Smooth muscle cell (in vitro differentiated cells): ENCODE results near the gene JAKMIP3. TPM values are rescaled to one million over a fixed set of nuclear protein-coding genes. Genes with fewer than 3 reads are reported as not detected.

Experiments used
- DNase-seq: peaks from one replicate; lab custom pipeline; 2025; ENCODE audit not compliant: unreplicated experiment; lab: John Stamatoyannopoulos, UW
- H2AFZ ChIP-seq: fragments of 200-600 bp; sonication (generic); 2 replicates; pipeline ENCODE4 v1.6.0; 2016; ENCODE audit warnings: antibody characterized with exemption, low read depth, mild to moderate bottlenecking
- H3F3A ChIP-seq: fragments of 200-600 bp; sonication (generic); 2 replicates; pipeline ENCODE4 v1.6.0; 2017; ENCODE audit warnings: antibody characterized with exemption, low read depth
- H3K27ac ChIP-seq: fragments of 200-600 bp; sonication (generic); 2 replicates; pipeline ENCODE4 v1.5.1; 2016; ENCODE audit warnings: low read depth, mild to moderate bottlenecking
- H3K27me3 ChIP-seq: fragments of 200-600 bp; sonication (generic); 2 replicates; pipeline ENCODE4 v1.6.1; 2016; ENCODE audit warnings: low read depth, mild to moderate bottlenecking
- H3K36me3 ChIP-seq: fragments of 200-600 bp; sonication (generic); 2 replicates; pipeline ENCODE4 v1.5.1; 2016; ENCODE audit warnings: low read depth
- H3K4me1 ChIP-seq: fragments of 200-600 bp; sonication (generic); 2 replicates; pipeline ENCODE4 v1.5.1; 2016; ENCODE audit warnings: low read depth
- H3K4me2 ChIP-seq: fragments of 200-600 bp; sonication (generic); 2 replicates; pipeline ENCODE4 v1.6.0; 2016; ENCODE audit warnings: mild to moderate bottlenecking
- H3K4me3 ChIP-seq: fragments of 200-600 bp; sonication (generic); 2 replicates; pipeline ENCODE4 v1.5.1; 2016; ENCODE audit warnings: mild to moderate bottlenecking
- H3K79me2 ChIP-seq: fragments of 200-600 bp; sonication (generic); 2 replicates; pipeline ENCODE4 v1.6.0; 2016; ENCODE audit warnings: low read depth, mild to moderate bottlenecking
- H3K9ac ChIP-seq: fragments of 200-600 bp; sonication (generic); 2 replicates; pipeline ENCODE4 v1.6.0; 2016; ENCODE audit warnings: low read depth
- H3K9me3 ChIP-seq: fragments of 200-600 bp; sonication (generic); replicated peaks from 2 replicates; pipeline ENCODE4 v1.5.1; 2016; ENCODE audit warnings: low read depth
- H4K20me1 ChIP-seq: fragments of 200-600 bp; sonication (generic); 2 replicates; pipeline ENCODE4 v1.6.0; 2016; ENCODE audit warnings: low read depth
- WGBS: methylation state at CpG from one replicate; pipeline ENCODE4 v1.1.7; 2016; ENCODE audit warnings: low lambda C conversion rate; 5-methylcytosine and 5-hydroxymethylcytosine counted together
- polyA plus RNA-seq: library from polyadenylated mRNA; unstranded; fragments of >200 nt; fragmentation: Nextera tagmentation; extraction: Ambion mirVana; gene quantifications from 2 replicates; pipeline ENCODE4 v1.2.1, GENCODE V29; 2016
- total RNA-seq: library from RNA; depleted of rRNA; stranded (reverse); fragments of >200 nt; gene quantifications from 2 replicates; pipeline ENCODE4 v1.2.3, GENCODE V29; 2014
- TF ChIP-seq, protein P1 (sequence below): fragments of 200-600 bp; sonication (generic); IDR thresholded peaks from 2 replicates; pipeline ENCODE4 v1.5.1; 2017; ENCODE audit warnings: borderline replicate concordance, mild to moderate bottlenecking, antibody characterized with exemption; ENCODE audit not compliant: insufficient read depth, poor library complexity, severe bottlenecking

JAKMIP3 gene
- total and polyA plus RNA-seq, 2 experiments from 2014 or later: 0.09 TPM; not detected in 1

DNA sequence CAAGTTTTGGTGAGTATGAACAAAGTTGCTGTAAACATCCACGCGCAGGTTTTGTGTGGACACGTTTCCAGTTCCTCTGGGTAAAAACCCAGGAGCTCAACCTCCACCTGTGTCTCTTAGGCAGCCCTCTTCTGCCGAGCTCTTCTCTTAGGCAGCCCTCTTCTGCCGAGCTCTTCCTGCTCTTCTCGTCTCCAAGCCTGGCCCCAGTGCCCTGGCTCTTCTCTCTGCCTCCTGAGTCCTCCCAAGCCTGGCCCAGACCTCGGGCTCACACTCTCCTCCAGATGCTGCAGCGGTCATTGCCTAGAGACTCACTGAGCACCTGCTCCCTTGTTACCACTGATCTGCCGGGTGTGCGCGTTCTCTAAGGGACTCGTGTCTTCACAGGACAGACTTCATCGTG lies 45.3 kb upstream of the JAKMIP3 start:
- TF ChIP-seq, protein P1, sequence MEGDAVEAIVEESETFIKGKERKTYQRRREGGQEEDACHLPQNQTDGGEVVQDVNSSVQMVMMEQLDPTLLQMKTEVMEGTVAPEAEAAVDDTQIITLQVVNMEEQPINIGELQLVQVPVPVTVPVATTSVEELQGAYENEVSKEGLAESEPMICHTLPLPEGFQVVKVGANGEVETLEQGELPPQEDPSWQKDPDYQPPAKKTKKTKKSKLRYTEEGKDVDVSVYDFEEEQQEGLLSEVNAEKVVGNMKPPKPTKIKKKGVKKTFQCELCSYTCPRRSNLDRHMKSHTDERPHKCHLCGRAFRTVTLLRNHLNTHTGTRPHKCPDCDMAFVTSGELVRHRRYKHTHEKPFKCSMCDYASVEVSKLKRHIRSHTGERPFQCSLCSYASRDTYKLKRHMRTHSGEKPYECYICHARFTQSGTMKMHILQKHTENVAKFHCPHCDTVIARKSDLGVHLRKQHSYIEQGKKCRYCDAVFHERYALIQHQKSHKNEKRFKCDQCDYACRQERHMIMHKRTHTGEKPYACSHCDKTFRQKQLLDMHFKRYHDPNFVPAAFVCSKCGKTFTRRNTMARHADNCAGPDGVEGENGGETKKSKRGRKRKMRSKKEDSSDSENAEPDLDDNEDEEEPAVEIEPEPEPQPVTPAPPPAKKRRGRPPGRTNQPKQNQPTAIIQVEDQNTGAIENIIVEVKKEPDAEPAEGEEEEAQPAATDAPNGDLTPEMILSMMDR: no peak
- Histone ChIP-seq H2AFZ (no peak overlapping the region), H3K4me2 (no peak overlapping the region), H3K9me3 (no peaks in the 10 kb centered on the region), H3K4me1 (no peaks in the 10 kb centered on the region), H3K36me3 (no peaks in the 10 kb centered on the region), H3K9ac (no peak overlapping the region), H3K27ac (no peak overlapping the region), H3K27me3 (peaks cover 22% of the 10 kb centered on the region), H3K79me2 (no peaks in the 10 kb centered on the region), H4K20me1 (no peaks in the 10 kb centered on the region), H3F3A (no peaks in the 10 kb centered on the region), H3K4me3 (no peak overlapping the region)
- 91% methylated on average over 13 of the region's 13 CpGs for WGBS
- DNase-seq: no peak

DNA sequence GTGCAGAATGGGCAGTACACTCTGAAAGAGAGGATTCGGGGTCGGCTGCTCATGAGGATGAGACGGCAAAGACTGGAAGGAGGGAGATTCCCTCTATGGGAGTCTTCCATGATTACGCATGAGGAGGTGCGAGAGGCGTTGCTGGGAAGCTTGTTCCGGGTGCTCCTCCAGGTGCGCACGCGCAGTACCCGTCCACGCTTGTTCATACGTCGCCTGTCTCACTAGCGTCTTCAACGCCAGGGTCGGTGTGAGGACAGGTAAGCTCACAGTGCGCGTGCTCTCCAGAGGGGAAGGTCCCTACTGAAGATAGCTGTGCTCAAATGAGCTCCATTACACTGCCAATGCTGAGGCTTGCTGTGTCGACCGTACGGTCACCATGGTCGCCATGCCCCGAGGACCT lies 44.7 kb upstream of the JAKMIP3 start:
- no peaks in the 10 kb centered on the region for H4K20me1 ChIP-seq
- no peak overlapping the region for H2AFZ ChIP-seq
- H3K9ac ChIP-seq: no peak overlapping the region
- no peaks in the 10 kb centered on the region for H3K36me3 ChIP-seq
- H3K4me2 ChIP-seq: no peak overlapping the region
- TF ChIP-seq, protein P1: no peak
- DNase-seq: no peak
- H3K27me3 ChIP-seq: peaks cover 22% of the 10 kb centered on the region
- no peak overlapping the region for H3K27ac ChIP-seq
- H3K79me2 ChIP-seq: no peaks in the 10 kb centered on the region
- H3F3A ChIP-seq: no peaks in the 10 kb centered on the region
- no peaks in the 10 kb centered on the region for H3K4me1 ChIP-seq
- no peaks in the 10 kb centered on the region for H3K9me3 ChIP-seq
- 93% methylated on average over 24 of the region's 24 CpGs for WGBS
- H3K4me3 ChIP-seq: no peak overlapping the region

DNA sequence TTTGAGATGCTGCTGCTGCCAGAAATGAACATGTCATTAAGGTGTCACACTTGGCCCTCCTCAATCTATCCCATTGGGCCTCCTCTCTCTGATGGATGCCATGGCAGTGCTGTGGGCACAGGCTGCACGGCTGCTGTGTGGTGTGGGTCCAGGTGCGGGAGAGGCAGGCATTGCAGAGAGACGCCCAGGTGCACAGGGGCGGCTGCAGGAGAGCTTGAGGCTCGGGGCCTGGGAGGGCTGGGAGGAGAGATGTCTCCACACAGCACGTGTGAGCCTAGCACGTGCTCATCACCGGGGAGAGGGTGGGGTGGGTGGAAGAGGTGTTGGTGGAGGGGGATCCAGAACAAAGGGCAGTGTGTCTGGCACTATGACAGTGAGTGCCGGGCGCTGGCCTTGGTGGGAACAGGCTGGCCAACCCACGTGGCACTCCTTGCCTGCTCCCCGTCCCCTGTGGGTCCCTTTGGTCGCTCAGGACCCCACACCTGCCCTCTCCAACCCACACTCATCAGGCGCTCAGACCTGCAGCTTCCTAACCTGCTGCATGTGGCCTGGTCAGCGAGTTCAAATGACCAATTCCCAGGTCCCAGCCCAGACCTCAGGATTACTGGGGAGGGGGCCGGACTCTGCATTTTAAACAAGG lies 44.1 kb upstream of the JAKMIP3 start:
- H3F3A ChIP-seq: no peaks in the 10 kb centered on the region
- WGBS: 95% methylated on average over 14 of the region's 16 CpGs
- TF ChIP-seq, protein P1: no peak

DNA sequence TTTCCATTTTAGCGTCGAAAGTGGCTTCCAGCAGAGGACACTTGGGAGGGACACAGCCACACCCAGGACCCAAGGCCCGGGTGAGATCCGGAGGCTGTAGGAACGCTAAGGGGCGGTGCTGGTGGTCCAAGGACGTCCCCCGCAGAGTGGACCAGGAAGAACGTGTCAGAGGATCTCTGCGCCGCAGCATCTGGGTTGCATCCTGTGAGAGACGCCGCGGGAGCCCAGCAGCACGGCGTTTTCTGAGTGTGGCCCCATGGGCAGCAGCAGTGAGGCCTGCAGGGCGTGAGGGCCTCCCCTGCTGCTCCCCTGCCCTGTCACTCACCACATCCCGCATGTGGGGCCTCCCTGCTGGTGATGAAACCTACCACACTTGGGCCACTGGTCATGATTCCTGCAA lies 43.5 kb upstream of the JAKMIP3 start:
- TF ChIP-seq, protein P1: no peak
- Histone ChIP-seq H3K9me3 (no peaks in the 10 kb centered on the region), H3F3A (no peaks in the 10 kb centered on the region), H2AFZ (no peak overlapping the region), H4K20me1 (no peaks in the 10 kb centered on the region), H3K9ac (no peak overlapping the region), H3K36me3 (no peaks in the 10 kb centered on the region), H3K27ac (no peak overlapping the region), H3K27me3 (peaks cover 22% of the 10 kb centered on the region), H3K4me2 (no peak overlapping the region), H3K4me3 (no peak overlapping the region), H3K79me2 (no peaks in the 10 kb centered on the region), H3K4me1 (no peaks in the 10 kb centered on the region)
- DNase-seq: no peak
- 92% methylated on average over 18 of the region's 18 CpGs for WGBS

More for the DNA sequence above, 44.1 kb upstream of the JAKMIP3 start:
- no peak overlapping the region for H3K4me3 ChIP-seq
- no peaks in the 10 kb centered on the region for H3K36me3 ChIP-seq
- no peaks in the 10 kb centered on the region for H3K4me1 ChIP-seq
- no peak overlapping the region for H3K9ac ChIP-seq
- H3K4me2 ChIP-seq: no peak overlapping the region
- H3K79me2 ChIP-seq: no peaks in the 10 kb centered on the region
- no peaks in the 10 kb centered on the region for H4K20me1 ChIP-seq
- H2AFZ ChIP-seq: no peak overlapping the region
- DNase-seq: no peak
- no peak overlapping the region for H3K27ac ChIP-seq
- H3K27me3 ChIP-seq: peaks cover 22% of the 10 kb centered on the region
- no peaks in the 10 kb centered on the region for H3K9me3 ChIP-seq
